ENCODE data around the gene CLIC2. TPM values are rescaled to one million over a fixed set of nuclear protein-coding genes. Genes with fewer than 3 reads are reported as not detected.

CLIC2 gene
- total RNA-seq, 1 donor from 2014 or later: 34.3 TPM

DNA sequence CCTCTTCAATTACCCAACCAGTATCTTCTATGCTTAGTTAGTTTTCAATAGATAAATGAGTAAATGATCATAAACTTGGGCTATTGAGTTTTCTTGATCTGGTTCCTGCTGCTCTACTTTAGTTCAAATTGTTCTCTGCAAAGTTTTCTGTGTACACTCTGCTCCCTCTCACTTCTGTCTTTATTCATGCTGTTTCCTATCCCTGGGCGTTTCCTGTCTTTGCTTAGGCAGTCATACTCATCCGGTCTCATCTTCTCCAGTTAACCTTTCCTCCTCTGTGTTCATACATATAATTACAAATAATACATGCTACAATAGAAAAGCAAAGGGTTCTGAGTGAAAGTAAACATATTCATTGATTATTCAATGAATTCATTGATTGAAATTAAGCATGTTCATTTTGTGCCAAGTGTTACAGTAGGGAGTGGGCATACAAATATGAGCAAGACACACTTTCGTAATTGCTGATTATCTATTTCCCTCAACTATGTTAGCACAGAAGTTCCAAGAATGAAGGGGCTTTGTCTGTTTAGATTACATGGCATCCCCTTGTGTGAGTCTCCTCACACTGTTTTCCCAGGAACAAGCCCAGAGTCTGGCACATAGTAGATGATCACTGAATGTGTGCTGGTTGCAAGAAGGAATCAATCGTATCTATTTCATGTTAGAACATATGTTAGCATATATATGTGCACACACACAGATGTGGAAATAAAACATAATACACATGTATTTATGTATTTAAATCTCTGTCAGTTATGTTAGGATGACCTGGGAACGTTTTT is 71.3 kb downstream of the CLIC2 start:
- intact Hi-C loops (cut with DNase I): no loop called here
- TF ChIP-seq, protein P1, sequence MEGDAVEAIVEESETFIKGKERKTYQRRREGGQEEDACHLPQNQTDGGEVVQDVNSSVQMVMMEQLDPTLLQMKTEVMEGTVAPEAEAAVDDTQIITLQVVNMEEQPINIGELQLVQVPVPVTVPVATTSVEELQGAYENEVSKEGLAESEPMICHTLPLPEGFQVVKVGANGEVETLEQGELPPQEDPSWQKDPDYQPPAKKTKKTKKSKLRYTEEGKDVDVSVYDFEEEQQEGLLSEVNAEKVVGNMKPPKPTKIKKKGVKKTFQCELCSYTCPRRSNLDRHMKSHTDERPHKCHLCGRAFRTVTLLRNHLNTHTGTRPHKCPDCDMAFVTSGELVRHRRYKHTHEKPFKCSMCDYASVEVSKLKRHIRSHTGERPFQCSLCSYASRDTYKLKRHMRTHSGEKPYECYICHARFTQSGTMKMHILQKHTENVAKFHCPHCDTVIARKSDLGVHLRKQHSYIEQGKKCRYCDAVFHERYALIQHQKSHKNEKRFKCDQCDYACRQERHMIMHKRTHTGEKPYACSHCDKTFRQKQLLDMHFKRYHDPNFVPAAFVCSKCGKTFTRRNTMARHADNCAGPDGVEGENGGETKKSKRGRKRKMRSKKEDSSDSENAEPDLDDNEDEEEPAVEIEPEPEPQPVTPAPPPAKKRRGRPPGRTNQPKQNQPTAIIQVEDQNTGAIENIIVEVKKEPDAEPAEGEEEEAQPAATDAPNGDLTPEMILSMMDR (IDR thresholded peaks at IDR 0.05): no peak
- H3K27ac ChIP-seq: no peak overlapping the region
- H3K9me3 ChIP-seq: no peaks in the 10 kb centered on the region
- H3K36me3 ChIP-seq: no peaks in the 10 kb centered on the region
- H3K4me3 ChIP-seq: peak overlapping the region in 1 of 2 donors; percentile 14
- DNase-seq (ENCODE audit: low spot score in 2 of 2): no peak
- H3K4me1 ChIP-seq: no peaks in the 10 kb centered on the region
- no peaks in the 10 kb centered on the region for H3K27me3 ChIP-seq

DNA sequence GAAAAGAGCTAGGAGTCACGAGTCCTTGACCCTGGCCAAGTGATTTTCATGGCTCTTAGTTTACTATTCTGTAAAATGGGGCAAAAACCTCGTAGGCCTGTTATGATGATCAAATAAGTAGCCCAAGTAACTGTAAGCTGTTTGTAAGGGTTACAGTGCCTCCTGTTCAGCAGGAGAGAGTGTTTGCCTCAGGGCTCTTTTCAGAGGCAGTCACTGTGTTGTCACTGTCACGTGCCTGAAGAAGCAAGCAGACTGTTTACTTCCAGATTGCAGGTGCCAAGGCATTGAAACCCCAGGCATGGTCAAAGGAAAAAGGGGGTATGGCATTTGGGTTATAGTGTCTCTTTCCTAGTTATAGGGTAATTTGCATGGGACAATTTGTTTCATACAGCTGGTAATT is 74.7 kb downstream of the CLIC2 start:
- intact Hi-C loops (cut with DNase I): no loop called here
- H3K9me3 ChIP-seq: no peaks in the 10 kb centered on the region
- H3K4me3 ChIP-seq: no peak overlapping the region
- TF ChIP-seq, protein P1 (IDR thresholded peaks at IDR 0.05): no peak
- DNase-seq (ENCODE audit: low spot score in 2 of 2): no peak
- H3K27ac ChIP-seq: no peak overlapping the region
- no peaks in the 10 kb centered on the region for H3K4me1 ChIP-seq
- no peaks in the 10 kb centered on the region for H3K27me3 ChIP-seq
- no peaks in the 10 kb centered on the region for H3K36me3 ChIP-seq

GRCh38 chrX:155251391-155251790 is 83.0 kb downstream of the CLIC2 start:
- Histone ChIP-seq H3K36me3 (no peaks in the 10 kb centered on the region), H3K4me1 (no peaks in the 10 kb centered on the region), H3K9me3 (no peaks in the 10 kb centered on the region), H3K27me3 (no peaks in the 10 kb centered on the region), H3K27ac (no peak overlapping the region), H3K4me3 (no peak overlapping the region)
- intact Hi-C loops (cut with DNase I): no loop called here
- TF ChIP-seq, protein P1 (IDR thresholded peaks at IDR 0.05): no peak
- DNase-seq (ENCODE audit: low spot score in 2 of 2): no peak

DNA sequence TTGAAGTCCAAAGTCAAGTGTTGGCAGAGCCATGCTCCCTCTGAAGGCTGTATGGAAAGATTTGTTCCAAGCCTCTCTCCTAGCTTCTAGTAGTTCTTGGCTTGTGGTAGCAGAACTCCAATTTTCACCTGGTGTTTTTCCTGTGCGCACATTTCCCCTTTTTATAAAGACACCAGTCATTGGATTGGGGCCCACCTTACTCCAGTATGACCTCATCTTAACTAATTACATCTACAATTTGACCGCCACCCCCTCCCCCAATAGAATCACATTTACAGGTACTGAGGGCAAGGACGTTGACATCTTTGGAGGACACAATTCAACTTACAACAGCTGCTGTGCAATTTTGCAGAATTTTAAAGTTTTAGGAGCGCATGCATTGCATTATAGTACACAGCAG is 86.9 kb downstream of the CLIC2 start:
- Histone ChIP-seq H3K27ac (no peak overlapping the region), H3K27me3 (no peaks in the 10 kb centered on the region), H3K4me1 (no peaks in the 10 kb centered on the region), H3K36me3 (no peaks in the 10 kb centered on the region), H3K9me3 (no peaks in the 10 kb centered on the region), H3K4me3 (no peak overlapping the region)
- no peak for DNase-seq (ENCODE audit: low spot score in 2 of 2)
- TF ChIP-seq, protein P1 (IDR thresholded peaks at IDR 0.05): no peak
- intact Hi-C loops (cut with DNase I): no loop called here

- DNase-seq (ENCODE audit: low spot score in 2 of 2): no peak
- Histone ChIP-seq H3K4me3 (no peak overlapping the region), H3K27me3 (no peaks in the 10 kb centered on the region), H3K9me3 (no peaks in the 10 kb centered on the region), H3K27ac (no peak overlapping the region), H3K36me3 (no peaks in the 10 kb centered on the region), H3K4me1 (no peaks in the 10 kb centered on the region)
- intact Hi-C loops (cut with DNase I): no loop called here
- TF ChIP-seq, protein P1 (IDR thresholded peaks at IDR 0.05): no peak
Observed at GRCh38 chrX:155246748-155247147, 87.7 kb downstream of the CLIC2 start.
